Posterior vena cava (tissue), 2 donors: ENCODE data around the gene SMARCC1. TPM values are rescaled to one million over a fixed set of nuclear protein-coding genes. Genes with fewer than 3 reads are reported as not detected.

ENCODE experiments used
- DNase-seq: peaks from one replicate; pipeline ENCODE4 v3.0.0-alpha.2; 2020; ENCODE audit warnings: low spot score
- intact Hi-C, 2 donors: fragments of 100-400 bp; cut with DNase I; formaldehyde crosslinking; loops; one replicate each; pipeline versions ENCODE4 v1.14.1 to v1.14.2; 2022 to 2023
- total RNA-seq, 2 donors: library from RNA; stranded (reverse); fragmentation: NEBNext Ultra II Directional; extraction: Animal tissue kit (Norgen Biotek cat#: 25700); gene quantifications; one replicate each; pipeline ENCODE4 v1.2.1, GENCODE V29; 2021
- donor health status: DM: yes; HTN: yes; CAD: no.
- donor health status: DM: yes; HTN: yes; CAD: no.

Gene SMARCC1
- total RNA-seq, 2 donors from 2014 or later, result 53.4 to 84.8 TPM

DNA sequence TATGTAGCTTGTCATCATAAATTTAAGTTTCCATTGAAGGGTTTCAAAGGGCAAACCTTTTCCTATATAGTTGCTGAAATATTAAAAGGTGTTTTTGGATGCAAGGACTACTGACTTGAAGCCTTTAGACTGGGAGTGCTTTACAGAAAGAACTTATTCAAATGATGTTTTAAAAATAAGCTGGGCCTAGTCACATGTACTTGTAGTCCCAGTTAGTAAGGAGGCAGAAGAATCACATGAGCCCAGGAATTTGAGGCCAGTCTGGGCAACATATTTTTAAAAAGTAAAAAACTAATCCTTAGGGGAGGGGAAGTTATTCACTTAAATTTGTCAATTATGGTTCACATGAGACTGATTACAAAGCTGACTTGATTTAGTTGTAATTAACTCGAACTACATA is 65.0 kb downstream of the SMARCC1 start:
- intact Hi-C loops, result no loop called here
- DNase-seq, result no peak

DNA sequence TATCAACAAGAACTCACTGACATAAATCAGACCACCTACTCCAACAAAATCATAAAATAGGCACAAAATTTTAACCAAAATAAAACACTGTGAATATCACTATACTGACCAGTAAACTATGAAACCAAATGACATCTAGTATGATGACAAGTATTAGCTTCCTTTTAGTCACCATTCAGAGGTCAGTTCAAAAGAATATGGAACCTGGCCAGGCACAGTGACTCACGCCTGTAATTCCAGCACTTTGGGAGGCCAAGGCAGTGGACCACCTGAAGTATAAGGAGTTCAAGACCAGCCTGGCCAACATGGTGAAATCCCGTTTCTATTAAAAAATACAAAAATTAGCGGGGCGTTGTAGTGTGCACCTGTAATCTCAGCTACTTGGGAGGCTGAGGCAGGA is 65.8 kb downstream of the SMARCC1 start:
- intact Hi-C loops, result no loop called here
- DNase-seq, result peak; percentile 72

DNA sequence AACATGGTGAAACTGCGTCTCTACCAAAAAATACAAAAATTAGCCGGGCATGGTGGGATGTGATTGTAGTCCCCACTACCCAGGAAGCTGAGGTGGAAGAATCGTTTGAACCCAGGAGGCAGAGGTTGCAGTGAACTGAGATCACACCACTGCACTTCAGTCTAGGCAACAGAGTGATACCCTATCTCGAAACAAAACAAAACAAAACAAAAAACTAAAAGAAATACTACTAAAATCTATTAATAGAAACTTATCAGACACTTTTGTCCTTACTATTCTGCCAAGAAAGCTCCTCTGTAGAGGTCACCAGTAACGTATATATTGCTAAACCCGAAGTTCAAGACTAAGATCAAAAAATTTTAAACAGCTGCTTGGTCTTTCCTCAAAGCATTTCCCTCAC is 67.1 kb downstream of the SMARCC1 start:
- intact Hi-C loops, result no loop called here
- DNase-seq, result no peak

GRCh38 chr3:47713655-47714054 is 68.0 kb downstream of the SMARCC1 start:
- intact Hi-C loops, result no loop called here

GRCh38 chr3:47712398-47712797 is 69.3 kb downstream of the SMARCC1 start:
- no peak for DNase-seq

More at GRCh38 chr3:47713655-47714054, 68.0 kb downstream of the SMARCC1 start:
- no peak for DNase-seq

DNA sequence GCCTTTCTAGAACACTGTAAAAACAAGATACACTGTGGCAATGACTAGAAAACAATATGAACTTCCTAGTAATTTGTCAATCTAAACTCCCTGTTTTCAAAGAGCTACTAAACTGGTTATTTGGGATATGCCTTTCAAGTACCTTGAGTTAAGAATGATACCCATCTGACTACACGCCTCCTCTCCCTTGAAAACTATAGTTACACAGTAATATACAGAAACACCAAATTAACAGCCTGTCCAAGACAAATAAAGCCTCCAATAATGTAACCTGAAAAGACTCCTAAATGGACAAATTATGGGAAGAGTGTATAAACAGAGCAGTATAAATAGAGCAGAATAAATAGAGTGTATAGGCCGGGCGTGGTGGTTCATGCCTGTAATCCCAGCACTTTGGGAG is 70.1 kb downstream of the SMARCC1 start:
- intact Hi-C loops, result no loop called here
- DNase-seq, result no peak

More at GRCh38 chr3:47712398-47712797, 69.3 kb downstream of the SMARCC1 start:
- intact Hi-C loops, result no loop called here

DNA sequence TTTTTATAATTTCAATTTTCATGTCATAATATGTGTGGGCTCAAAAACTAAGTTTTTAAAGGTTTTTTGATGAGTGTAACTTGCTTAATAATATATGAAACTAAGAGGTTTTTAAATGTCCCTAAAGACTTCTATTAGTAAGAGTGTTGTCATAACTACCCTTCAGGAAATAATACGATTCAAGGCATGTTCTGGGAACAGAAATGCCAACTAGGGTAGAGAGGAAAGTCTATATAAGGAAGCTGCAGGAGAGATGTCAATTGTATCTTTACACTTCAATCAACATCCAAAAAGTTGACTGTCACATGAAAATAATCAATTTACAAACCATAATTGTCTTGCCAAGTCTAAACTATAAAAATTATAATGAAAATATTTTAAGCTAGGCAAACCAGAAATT is 76.3 kb downstream of the SMARCC1 start:
- no peak for DNase-seq
- intact Hi-C loops, result no loop called here

GRCh38 chr3:47704237-47704612 is 77.5 kb downstream of the SMARCC1 start:
- DNase-seq, result no peak

DNA sequence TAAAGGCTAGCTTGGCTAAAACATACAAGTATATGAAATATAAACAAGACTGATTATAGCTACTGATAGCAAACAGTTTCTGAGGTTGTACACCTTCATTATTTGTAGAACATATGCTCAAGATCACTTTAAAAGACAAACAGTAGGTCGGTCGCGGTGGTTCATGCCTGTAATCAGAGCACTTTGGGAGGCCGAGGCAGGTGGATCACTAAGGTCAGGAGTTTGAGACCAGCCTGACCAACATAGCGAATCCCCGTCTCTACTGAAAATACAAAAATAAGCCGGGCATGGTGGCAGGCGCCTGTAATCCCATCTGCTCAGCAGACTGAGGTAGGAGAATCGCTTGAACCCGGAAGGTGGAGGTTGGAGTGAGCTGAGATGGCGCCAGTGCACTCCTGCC is 80.3 kb downstream of the SMARCC1 start:
- intact Hi-C loops, result no loop called here
- DNase-seq, result peak; percentile 65

More at GRCh38 chr3:47704237-47704612, 77.5 kb downstream of the SMARCC1 start:
- intact Hi-C loops, result no loop called here

DNA sequence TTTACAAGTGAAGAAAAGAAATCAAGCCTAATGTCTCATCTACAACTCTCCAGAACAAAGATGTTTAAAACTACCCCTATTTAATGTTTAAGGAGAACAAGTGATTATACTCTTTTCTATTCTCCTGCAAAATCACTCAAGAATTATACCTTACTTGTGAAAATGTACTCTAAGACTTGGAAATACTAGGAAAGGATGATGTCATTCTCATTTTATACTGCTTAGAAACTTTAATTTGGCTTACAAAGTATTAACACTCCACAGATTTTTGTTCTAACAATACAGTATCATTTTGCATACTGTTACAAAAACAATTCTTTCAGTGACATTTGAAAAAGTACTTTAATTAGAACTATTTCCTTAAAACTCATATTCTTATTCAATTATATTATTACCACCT is 89.5 kb downstream of the SMARCC1 start:
- no peak for DNase-seq

DNA sequence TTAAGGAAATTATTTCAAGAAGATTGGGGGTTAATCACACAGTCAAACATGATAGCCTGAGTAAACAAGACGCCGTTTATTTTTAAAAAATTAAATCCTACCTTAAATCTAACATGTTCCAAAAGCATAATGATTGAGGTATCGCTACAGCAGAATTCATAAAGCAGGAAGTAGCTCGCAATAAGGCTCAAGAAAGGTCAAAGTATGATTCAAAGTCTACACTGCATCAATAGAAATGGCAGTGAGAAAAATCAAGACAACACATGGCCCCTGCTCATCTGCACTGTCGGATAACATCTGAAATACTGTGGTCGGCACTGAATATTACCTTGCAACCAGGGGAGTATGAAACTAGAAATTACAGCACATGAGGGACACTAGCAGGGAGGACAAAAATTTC is 93.2 kb downstream of the SMARCC1 start:
- DNase-seq, result no peak
- intact Hi-C loops, result no loop called here

More for the DNA sequence above, 89.5 kb downstream of the SMARCC1 start:
- intact Hi-C loops, result no loop called here

DNA sequence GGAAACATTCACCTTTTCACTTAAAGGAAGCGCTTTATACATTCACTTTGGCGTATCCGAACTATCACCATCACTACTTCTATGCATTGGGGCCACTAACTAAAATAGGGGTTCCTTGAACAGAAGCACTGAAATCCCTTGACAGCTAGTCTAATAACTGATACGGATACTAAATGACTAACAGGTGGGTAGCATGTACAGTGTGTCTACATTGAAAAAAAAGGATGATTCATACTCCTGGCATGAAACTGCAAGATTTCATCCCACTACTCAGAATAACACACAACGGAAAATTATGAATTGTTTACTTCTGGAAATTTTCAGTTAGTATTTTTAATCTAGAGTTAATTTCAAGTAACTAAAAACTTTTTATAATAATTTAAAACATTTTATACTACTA is 96.7 kb downstream of the SMARCC1 start:
- intact Hi-C loops, result no loop called here

DNA sequence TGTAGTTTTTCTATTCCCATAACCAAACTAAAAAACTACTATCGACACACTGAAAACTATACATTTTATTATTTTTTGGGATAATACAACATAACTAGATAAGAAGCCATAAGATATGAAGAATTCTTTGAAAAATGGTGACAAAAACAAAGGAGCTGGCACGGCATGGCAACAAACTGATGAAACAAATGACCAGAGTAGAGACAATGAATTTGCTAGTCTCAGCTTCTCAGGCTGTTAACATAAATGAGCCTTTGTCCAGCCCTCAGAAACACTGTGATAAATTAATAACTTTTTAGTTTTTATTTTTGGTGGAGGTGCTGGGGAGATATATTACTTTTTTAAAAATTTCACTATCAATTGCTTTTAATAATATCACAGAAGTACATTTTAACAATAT is 100.7 kb downstream of the SMARCC1 start:
- intact Hi-C loops, result no loop called here
- no peak for DNase-seq

More for the DNA sequence above, 96.7 kb downstream of the SMARCC1 start:
- no peak for DNase-seq

GRCh38 chr3:47678446-47679338 is 103.0 kb downstream of the SMARCC1 start:
- intact Hi-C loops, result no loop called here

GRCh38 chr3:47669026-47669749 is 112.5 kb downstream of the SMARCC1 start:
- intact Hi-C loops, result loop anchor here in 1 of 2 donors (10.0 kb wide), 1 partner anchor 144 kb away; no protein-coding TSS in a partner anchor
- no peak for DNase-seq

More at GRCh38 chr3:47678446-47679338, 103.0 kb downstream of the SMARCC1 start:
- no peak for DNase-seq

DNA sequence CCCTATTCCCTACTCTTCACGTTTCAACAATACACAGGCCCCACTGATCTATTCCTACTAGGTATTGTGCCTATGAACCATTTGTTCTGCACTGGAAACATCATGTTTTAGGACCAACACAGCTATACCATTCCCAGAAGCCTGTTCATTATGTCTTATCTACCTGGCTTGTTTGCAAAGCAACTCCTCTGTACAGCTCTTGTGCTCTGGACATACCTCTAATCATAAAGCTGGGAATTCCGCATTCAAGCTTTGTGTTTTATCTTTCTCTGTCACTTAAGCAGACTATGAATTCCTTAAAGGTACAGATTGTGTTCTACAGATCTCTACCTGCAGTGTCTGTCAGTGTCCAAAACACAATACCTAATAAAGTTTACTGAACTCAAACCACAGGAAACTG is 115.6 kb downstream of the SMARCC1 start:
- no peak for DNase-seq
- intact Hi-C loops, result loop anchor here in 1 of 2 donors (10.0 kb wide), 1 partner anchor 141 kb away; no protein-coding TSS in a partner anchor

DNA sequence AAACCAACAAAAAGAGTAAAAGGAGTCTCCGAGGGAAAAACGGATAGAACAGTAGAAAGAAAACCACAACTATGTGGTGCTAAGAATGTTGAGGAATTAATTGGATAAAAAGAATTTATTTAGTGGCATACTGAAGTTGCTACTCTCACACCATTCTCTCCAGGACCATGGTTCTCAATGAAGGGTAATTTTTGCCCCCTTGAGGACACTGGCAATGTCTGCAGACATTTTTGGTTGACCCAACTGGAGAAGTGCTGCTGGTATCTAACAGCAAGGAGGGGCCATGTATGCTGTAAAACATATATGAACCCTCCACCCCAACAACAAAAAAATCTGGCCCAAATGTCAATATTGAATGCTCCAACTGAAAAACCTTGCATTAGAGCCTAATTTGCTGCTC is 117.2 kb downstream of the SMARCC1 start:
- no peak for DNase-seq
- intact Hi-C loops, result loop anchor here in 1 of 2 donors (10.0 kb wide), 1 partner anchor 140 kb away; no protein-coding TSS in a partner anchor

DNA sequence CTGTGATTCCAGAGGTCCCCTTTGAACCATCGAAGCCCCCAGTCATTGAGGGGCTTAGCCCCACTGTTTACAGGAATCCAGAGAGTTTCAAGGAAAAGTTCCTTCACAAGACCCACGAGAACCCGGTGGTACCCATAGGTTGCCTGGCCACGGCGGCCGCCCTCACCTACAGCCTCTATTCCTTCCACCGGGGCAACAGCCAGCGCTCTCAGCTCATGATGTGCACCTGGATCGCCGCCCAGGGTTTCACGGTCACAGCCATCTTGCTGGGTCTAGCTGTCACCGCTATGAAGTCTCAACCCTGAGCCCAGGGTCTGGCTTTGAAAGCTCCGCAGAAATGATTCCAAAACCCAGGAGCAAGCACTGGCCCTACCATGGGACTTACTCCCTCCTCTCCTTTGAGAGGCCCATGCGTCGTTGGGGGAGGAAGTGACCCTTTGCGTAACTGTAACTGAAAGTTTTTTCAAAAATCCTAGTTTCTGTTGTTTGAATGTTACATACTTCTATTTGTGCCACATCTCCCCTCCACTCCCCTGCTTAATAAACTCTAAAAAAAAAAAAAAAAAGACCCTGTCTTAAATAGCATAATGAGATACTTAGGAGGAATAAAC is 118.0 kb downstream of the SMARCC1 start:
- intact Hi-C loops, result loop anchor here in 1 of 2 donors (10.0 kb wide), 1 partner anchor 139 kb away; no protein-coding TSS in a partner anchor
- no peak for DNase-seq

- intact Hi-C loops, result loop anchor here in 1 of 2 donors (10.0 kb wide), 1 partner anchor 136 kb away; no protein-coding TSS in a partner anchor
- no peak for DNase-seq
Observed at GRCh38 chr3:47661121-47661752, 120.5 kb downstream of the SMARCC1 start.
